Mucosa of rectum (tissue), 2 donors: Measurements from ENCODE around the gene RNF125.

Source experiments
- H3K27ac ChIP-seq, 2 donors: one replicate each; pipeline ENCODE4 v1.7.0; 2013; ENCODE audit warnings: inconsistent platforms in 2 of 2, low read depth in 2 of 2, low read length in 2 of 2
- H3K27me3 ChIP-seq, 2 donors: one replicate each; pipeline ENCODE4 v1.7.0; 2013; ENCODE audit warnings: low read length in 2 of 2; ENCODE audit not compliant: control insufficient read depth in 2 of 2, insufficient read depth in 2 of 2
- H3K36me3 ChIP-seq, 2 donors: one replicate each; pipeline ENCODE4 v1.7.0; 2013; ENCODE audit warnings: low read length in 2 of 2; ENCODE audit not compliant: control insufficient read depth in 2 of 2, insufficient read depth in 2 of 2
- H3K4me1 ChIP-seq, 2 donors: one replicate each; pipeline ENCODE4 v1.7.0; 2013; ENCODE audit warnings: low read length in 2 of 2, mild to moderate bottlenecking in 1 of 2; ENCODE audit not compliant: control insufficient read depth in 2 of 2, insufficient read depth in 2 of 2
- H3K4me3 ChIP-seq, 2 donors: one replicate each; pipeline ENCODE4 v1.7.0; 2013; ENCODE audit warnings: low read length in 2 of 2
- H3K9ac ChIP-seq, 2 donors: one replicate each; pipeline ENCODE4 v1.7.0; 2013; ENCODE audit warnings: low read length in 2 of 2, low read depth in 1 of 2, mild to moderate bottlenecking in 1 of 2
- H3K9me3 ChIP-seq, 2 donors: one replicate each; pipeline ENCODE4 v1.7.0; 2013; ENCODE audit warnings: low read length in 2 of 2; ENCODE audit not compliant: control insufficient read depth in 2 of 2
- donor health status: healthy.
- donor health status: Normal muscosa, but diverticular disease.

RNF125 gene

GRCh38 chr18:32096946-32097345 lies 78.3 kb downstream of the RNF125 start:
- H3K9me3 ChIP-seq, result no peaks in the 10 kb centered on the region
- no peak overlapping the region for H3K9ac ChIP-seq
- no peaks in the 10 kb centered on the region for H3K27me3 ChIP-seq
- H3K4me1 ChIP-seq, result peaks cover 2 to 9% of the 10 kb centered on the region in 2 donors
- H3K36me3 ChIP-seq, result peaks cover 6 to 8% of the 10 kb centered on the region in 2 donors
- no peak overlapping the region for H3K4me3 ChIP-seq
- no peak overlapping the region for H3K27ac ChIP-seq

- Histone ChIP-seq H3K9ac (no peak overlapping the region), H3K4me1 (no peaks in the 10 kb centered on the region), H3K36me3 (peaks cover 0 to 6% of the 10 kb centered on the region in 2 donors), H3K4me3 (no peak overlapping the region), H3K27me3 (no peaks in the 10 kb centered on the region), H3K27ac (no peak overlapping the region), H3K9me3 (no peaks in the 10 kb centered on the region)
These were observed 85.9 kb downstream of the RNF125 start for GRCh38 chr18:32104516-32104915.

- Histone ChIP-seq H3K9me3 (no peaks in the 10 kb centered on the region), H3K4me1 (no peaks in the 10 kb centered on the region), H3K36me3 (peaks cover 5 to 8% of the 10 kb centered on the region in 2 donors), H3K27ac (no peak overlapping the region), H3K4me3 (no peak overlapping the region), H3K27me3 (no peaks in the 10 kb centered on the region), H3K9ac (no peak overlapping the region)
These were observed 91.4 kb downstream of the RNF125 start for GRCh38 chr18:32110005-32110404.

GRCh38 chr18:32111706-32112105 lies 93.1 kb downstream of the RNF125 start:
- H3K4me1 ChIP-seq, result no peaks in the 10 kb centered on the region
- H3K9ac ChIP-seq, result no peak overlapping the region
- no peaks in the 10 kb centered on the region for H3K9me3 ChIP-seq
- no peak overlapping the region for H3K4me3 ChIP-seq
- H3K27me3 ChIP-seq, result no peaks in the 10 kb centered on the region
- H3K36me3 ChIP-seq, result peaks cover 12 to 19% of the 10 kb centered on the region in 2 donors
- no peak overlapping the region for H3K27ac ChIP-seq

DNA sequence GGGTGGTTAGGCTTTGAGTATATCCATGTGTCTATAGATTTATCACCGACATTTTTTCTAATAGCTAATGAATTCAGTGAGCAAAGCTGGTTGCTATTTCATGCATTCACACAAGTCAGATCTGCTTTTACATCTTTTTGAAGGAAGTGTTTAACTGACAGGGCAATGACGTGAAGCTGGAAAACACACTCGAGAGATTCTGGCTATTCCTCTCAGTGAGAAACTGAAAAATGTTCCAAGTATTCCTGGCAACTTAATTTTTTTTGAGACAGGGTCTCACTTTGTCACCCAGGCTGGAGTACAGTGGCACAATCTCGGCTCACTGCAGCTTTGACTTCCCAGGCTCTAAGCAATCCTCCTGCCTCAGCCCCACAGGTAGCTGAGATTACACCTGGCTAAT lies 94.2 kb downstream of the RNF125 start:
- H3K27ac ChIP-seq, result no peak overlapping the region
- H3K36me3 ChIP-seq, result peaks cover 17 to 23% of the 10 kb centered on the region in 2 donors
- H3K4me3 ChIP-seq, result no peak overlapping the region
- no peak overlapping the region for H3K9ac ChIP-seq
- H3K4me1 ChIP-seq, result no peaks in the 10 kb centered on the region
- H3K9me3 ChIP-seq, result no peaks in the 10 kb centered on the region
- H3K27me3 ChIP-seq, result no peaks in the 10 kb centered on the region

GRCh38 chr18:32114293-32114942 lies 95.8 kb downstream of the RNF125 start:
- H3K27me3 ChIP-seq, result no peaks in the 10 kb centered on the region
- no peaks in the 10 kb centered on the region for H3K9me3 ChIP-seq
- no peak overlapping the region for H3K4me3 ChIP-seq
- no peak overlapping the region for H3K9ac ChIP-seq
- H3K4me1 ChIP-seq, result no peaks in the 10 kb centered on the region
- peaks cover 18 to 25% of the 10 kb centered on the region in 2 donors for H3K36me3 ChIP-seq
- no peak overlapping the region for H3K27ac ChIP-seq

- no peaks in the 10 kb centered on the region for H3K9me3 ChIP-seq
- H3K27me3 ChIP-seq, result no peaks in the 10 kb centered on the region
- H3K9ac ChIP-seq, result no peak overlapping the region
- H3K27ac ChIP-seq, result no peak overlapping the region
- H3K36me3 ChIP-seq, result peaks cover 16 to 30% of the 10 kb centered on the region in 2 donors
- H3K4me3 ChIP-seq, result no peak overlapping the region
- no peaks in the 10 kb centered on the region for H3K4me1 ChIP-seq
These were observed 103.4 kb downstream of the RNF125 start for GRCh38 chr18:32122039-32122438.
